OCI-LY1 (cell line): Measurements from ENCODE around the gene EMD.

Source experiments
- CTCF ChIP-seq: fragments of 200-600 bp; sonication (generic), shearing (Covaris generic); IDR thresholded peaks from 2 replicates; pipeline ENCODE4 v1.5.1; 2017; ENCODE audit warnings: mild to moderate bottlenecking, antibody characterized with exemption, low read length, moderate library complexity, mixed read lengths
- EZH2 ChIP-seq: fragments of 200-600 bp; sonication (generic), shearing (Covaris generic); IDR thresholded peaks from 2 replicates; pipeline ENCODE4 v1.8.0; 2017; ENCODE audit warnings: borderline replicate concordance, mixed run types, mild to moderate bottlenecking, antibody characterized with exemption, low read length, moderate library complexity, mixed read lengths

- TF ChIP-seq CTCF (no peak), EZH2 (no peak)
Observed at GRCh38 chrX:154355094-154355775, 23.9 kb upstream of the EMD start.
